Measurements from ENCODE around the gene OTOF.
A peak's percentile ranks its signal among the peaks of the same experiment; 100 is the strongest.

The OTOF gene

GRCh38 chr2:26481706-26482105 is 3.8 kb upstream of the OTOF start:
- TF ChIP-seq CTCF (conservative IDR thresholded peaks at IDR 0.05), result no peak
- H3K27ac ChIP-seq, result peak overlapping the region; percentile 52

- H3K27ac ChIP-seq, result peak overlapping the region; percentile 52
- TF ChIP-seq CTCF (conservative IDR thresholded peaks at IDR 0.05), result no peak
Measured at GRCh38 chr2:26480566-26481423, 2.9 kb upstream of the OTOF start.

- no peak for TF ChIP-seq CTCF (conservative IDR thresholded peaks at IDR 0.05)
- H3K27ac ChIP-seq, result no peak overlapping the region
Measured at GRCh38 chr2:26479789-26480565, 2.1 kb upstream of the OTOF start.

GRCh38 chr2:26479131-26479788 is 1.3 kb upstream of the OTOF start:
- H3K27ac ChIP-seq, result no peak overlapping the region
- no peak for TF ChIP-seq CTCF (conservative IDR thresholded peaks at IDR 0.05)

- no peak overlapping the region for H3K27ac ChIP-seq
- TF ChIP-seq CTCF (conservative IDR thresholded peaks at IDR 0.05), result no peak
Measured at GRCh38 chr2:26478366-26478765, 442 bp upstream of the OTOF start.

GRCh38 chr2:26477126-26477910 is 606 bp downstream of the OTOF start:
- no peak for TF ChIP-seq CTCF (conservative IDR thresholded peaks at IDR 0.05)
- H3K27ac ChIP-seq, result no peak overlapping the region
